Loucy (cell line): ENCODE results near the gene FEN1.

Experiments used
- H2AFZ ChIP-seq: fragments of 200-600 bp; sonication (generic); 2 replicates; pipeline ENCODE4 v1.6.0; 2016; ENCODE audit warnings: antibody characterized with exemption, mild to moderate bottlenecking, low read length, moderate library complexity
- H3F3A ChIP-seq: fragments of 200-600 bp; 2 replicates; pipeline ENCODE4 v1.6.0; 2016; ENCODE audit warnings: antibody characterized with exemption, low read depth, mild to moderate bottlenecking
- H3K27me3 ChIP-seq: fragments of 200-600 bp; sonication (generic); 2 replicates; pipeline ENCODE4 v1.6.1; 2014; ENCODE audit warnings: low read length, mild to moderate bottlenecking; ENCODE audit not compliant: insufficient read depth, poor library complexity, severe bottlenecking
- H3K36me3 ChIP-seq: fragments of 200-600 bp; sonication (generic); 2 replicates; pipeline ENCODE4 v1.6.1; 2016; ENCODE audit warnings: low read length; ENCODE audit not compliant: insufficient read depth
- H3K4me1 ChIP-seq: fragments of 200-600 bp; sonication (generic); 2 replicates; pipeline ENCODE4 v1.5.1; 2014; ENCODE audit warnings: low read length, mild to moderate bottlenecking; ENCODE audit not compliant: insufficient read depth, poor library complexity, severe bottlenecking
- H3K4me2 ChIP-seq: fragments of 200-600 bp; sonication (generic); 2 replicates; pipeline ENCODE4 v1.6.0; 2014; ENCODE audit warnings: antibody characterized with exemption, low read length, low read depth, mild to moderate bottlenecking; ENCODE audit not compliant: poor library complexity, severe bottlenecking
- H3K4me3 ChIP-seq: fragments of 200-600 bp; sonication (generic); 2 replicates; pipeline ENCODE4 v1.5.1; 2014; ENCODE audit warnings: low read length, mild to moderate bottlenecking, mixed read lengths; ENCODE audit not compliant: poor library complexity, severe bottlenecking
- H3K79me2 ChIP-seq: fragments of 200-600 bp; sonication (generic); 2 replicates; pipeline ENCODE4 v1.6.1; 2014; ENCODE audit warnings: low read length; ENCODE audit not compliant: insufficient read depth
- H3K9ac ChIP-seq: fragments of 200-600 bp; sonication (generic); 2 replicates; pipeline ENCODE4 v1.6.0; 2014; ENCODE audit warnings: mild to moderate bottlenecking, low read depth, low read length, moderate library complexity; ENCODE audit not compliant: poor library complexity, severe bottlenecking
- H3K9me2 ChIP-seq: fragments of 200-600 bp; sonication (generic); replicated peaks from 2 replicates; pipeline ENCODE4 v1.6.1; 2016; ENCODE audit warnings: low read depth, low read length, mixed read lengths
- H3K9me3 ChIP-seq: fragments of 200-600 bp; sonication (generic); 2 replicates; pipeline ENCODE4 v1.6.1; 2014; ENCODE audit warnings: mild to moderate bottlenecking, antibody characterized with exemption, low read length, low read depth; ENCODE audit not compliant: insufficient read depth
- H4K20me1 ChIP-seq: fragments of 200-600 bp; sonication (generic); 2 replicates; pipeline ENCODE4 v1.6.0; 2014; ENCODE audit warnings: antibody characterized with exemption, low read length, mild to moderate bottlenecking; ENCODE audit not compliant: insufficient read depth, poor library complexity, severe bottlenecking
- CTCF ChIP-seq: fragments of 200-600 bp; sonication (generic); conservative IDR thresholded peaks from 2 replicates; pipeline ENCODE4 v1.5.1; 2014; ENCODE audit warnings: mild to moderate bottlenecking, antibody characterized with exemption, low read length
- EZH2phosphoT487 ChIP-seq: fragments of 200-600 bp; IDR thresholded peaks from 2 replicates; pipeline ENCODE4 v1.6.1; 2018; ENCODE audit warnings: antibody characterized with exemption, mild to moderate bottlenecking, moderate library complexity, borderline replicate concordance

Gene FEN1

DNA sequence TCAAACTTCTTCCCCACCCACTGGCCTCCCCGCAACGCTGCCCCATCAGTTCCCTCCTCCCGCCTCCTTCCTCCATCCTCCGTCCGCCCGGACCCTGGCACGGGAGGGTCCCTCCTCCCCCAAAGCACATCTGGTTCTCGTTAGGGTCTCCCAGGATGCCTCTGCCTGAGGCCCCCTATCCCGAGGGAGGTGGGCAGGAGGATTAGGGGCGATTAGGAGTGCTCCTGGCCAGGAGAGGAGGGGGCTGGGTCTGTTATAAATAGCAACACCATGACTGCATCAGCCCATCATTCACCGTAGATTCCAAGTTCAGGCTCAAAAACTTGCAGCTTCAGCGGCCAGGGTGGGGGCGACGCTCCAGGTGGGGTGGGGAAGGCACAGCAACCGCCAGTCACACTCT, 29.9 kb upstream of the FEN1 start:
- Histone ChIP-seq H3K9me3 (no peaks in the 10 kb centered on the region), H3K9me2 (no peaks in the 10 kb centered on the region), H3K9ac (no peak overlapping the region), H3K4me3 (no peak overlapping the region), H3K79me2 (no peaks in the 10 kb centered on the region), H3F3A (no peaks in the 10 kb centered on the region), H3K27me3 (no peaks in the 10 kb centered on the region), H4K20me1 (no peaks in the 10 kb centered on the region), H2AFZ (no peak overlapping the region), H3K4me2 (no peak overlapping the region), H3K36me3 (no peaks in the 10 kb centered on the region), H3K4me1 (no peaks in the 10 kb centered on the region)
- TF ChIP-seq CTCF (no peak), EZH2phosphoT487 (no peak)

GRCh38 chr11:61763930-61764605, 28.6 kb upstream of the FEN1 start:
- H3K9ac ChIP-seq, result no peak overlapping the region
- no peaks in the 10 kb centered on the region for H3K9me2 ChIP-seq
- H4K20me1 ChIP-seq, result no peaks in the 10 kb centered on the region
- no peaks in the 10 kb centered on the region for H3K27me3 ChIP-seq
- no peaks in the 10 kb centered on the region for H3F3A ChIP-seq
- H3K4me1 ChIP-seq, result no peaks in the 10 kb centered on the region
- no peak overlapping the region for H3K4me3 ChIP-seq
- no peaks in the 10 kb centered on the region for H3K9me3 ChIP-seq
- H3K79me2 ChIP-seq, result no peaks in the 10 kb centered on the region
- TF ChIP-seq EZH2phosphoT487 (no peak), CTCF (no peak)
- H2AFZ ChIP-seq, result no peak overlapping the region
- H3K4me2 ChIP-seq, result no peak overlapping the region
- H3K36me3 ChIP-seq, result no peaks in the 10 kb centered on the region

DNA sequence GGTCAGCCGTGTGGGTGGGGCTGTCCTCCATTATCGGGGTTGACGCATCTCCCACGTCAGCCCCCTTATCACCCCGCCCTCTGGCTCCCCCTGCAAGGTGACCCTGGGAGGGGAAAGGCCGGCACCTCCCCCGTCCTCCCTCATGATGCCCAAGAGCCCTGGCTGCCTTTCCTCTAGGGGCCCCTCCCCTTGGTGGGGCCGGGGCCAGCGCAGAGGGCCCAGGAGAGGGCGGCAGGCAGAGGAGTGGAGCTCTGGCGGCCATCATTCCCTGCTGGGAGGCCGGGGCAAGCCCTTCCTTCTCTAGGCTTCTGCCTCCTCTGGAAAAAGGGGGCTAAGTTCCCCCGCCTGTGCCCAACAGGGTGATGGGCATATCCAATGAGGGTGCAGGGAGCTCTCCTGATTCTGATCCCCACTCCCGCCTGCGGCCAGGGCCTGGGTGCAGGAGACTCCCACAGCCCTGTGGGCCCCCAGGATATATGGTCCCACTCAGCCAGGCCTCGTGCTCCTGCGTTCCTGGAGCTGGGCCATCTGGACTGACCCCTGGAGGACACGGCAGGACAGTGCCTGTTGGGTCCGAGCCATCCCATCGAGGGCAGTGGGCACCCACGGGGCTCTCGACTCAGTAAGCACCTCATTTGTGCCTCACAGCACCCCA, 28.0 kb upstream of the FEN1 start:
- TF ChIP-seq EZH2phosphoT487 (no peak), CTCF (no peak)
- Histone ChIP-seq H3K9ac (no peak overlapping the region), H3K4me2 (no peak overlapping the region), H4K20me1 (no peaks in the 10 kb centered on the region), H3K9me2 (no peaks in the 10 kb centered on the region), H3K79me2 (no peaks in the 10 kb centered on the region), H3K4me1 (no peaks in the 10 kb centered on the region), H2AFZ (no peak overlapping the region), H3K36me3 (no peaks in the 10 kb centered on the region), H3K27me3 (no peaks in the 10 kb centered on the region), H3K9me3 (no peaks in the 10 kb centered on the region), H3F3A (no peaks in the 10 kb centered on the region), H3K4me3 (no peak overlapping the region)
